ENCODE data around the gene LYSET. TPM values are rescaled to one million over a fixed set of nuclear protein-coding genes. Genes with fewer than 3 reads are reported as not detected.
"Not testable (repeated sequence)": the region's sequence is repeated elsewhere in the genome, so short reads cannot be mapped to it uniquely, and the experiment has no call there.

The LYSET gene
- 10 to 100 TPM; 12.9 to 15.4 TPM for total RNA-seq

GRCh38 chr14:93184391-93185348, at the start of gene LYSET, which contains the start of gene MOAP1:
LYSET (plus strand) TSS chr14:93185317; CDS start chr14:93185406, 89 bp downstream.
MOAP1 (minus strand) TSS chr14:93184897; CDS start chr14:93184242, 655 bp downstream.
- peaks cover 40% of the 10 kb centered on the region for H3K4me1 Mint-ChIP-seq (ENCODE audit: low read depth)
- DNase-seq = peak; percentile 92 to 94
- peak within 1 kb of the TSS; percentile 94 to 98 for H3K4me3 Mint-ChIP-seq
- no peaks in the 10 kb centered on the region for H3K27me3 Mint-ChIP-seq (ENCODE audit: low read depth)
- H3K27ac Mint-ChIP-seq = peak within 1 kb of the TSS; percentile 97
- H3K36me3 Mint-ChIP-seq (ENCODE audit: insufficient read depth in 2 of 2) = peaks cover 2 to 7% of the 10 kb centered on the region in 2 donors
- ATAC-seq (replicated peaks in 1 of 2) = peak; percentile 92 to 93
- H3K9me3 Mint-ChIP-seq = no peaks in the 10 kb centered on the region

GRCh38 chr14:93135399-93135798, 49.7 kb upstream of the LYSET start:
- DNase-seq (no peak), ATAC-seq (replicated peaks in 1 of 2) (no peak)
- peaks cover 5% of the 10 kb centered on the region for H3K4me1 Mint-ChIP-seq (ENCODE audit: low read depth)
- no peaks in the 10 kb centered on the region for H3K27me3 Mint-ChIP-seq (ENCODE audit: low read depth)
- no peaks in the 10 kb centered on the region for H3K9me3 Mint-ChIP-seq
- H3K4me3 Mint-ChIP-seq = no peak overlapping the region
- H3K36me3 Mint-ChIP-seq (ENCODE audit: insufficient read depth in 2 of 2) = no peaks in the 10 kb centered on the region
- H3K27ac Mint-ChIP-seq = no peak overlapping the region

GRCh38 chr14:93136009-93136408, 49.1 kb upstream of the LYSET start:
- ATAC-seq (replicated peaks in 1 of 2) (no peak), DNase-seq (no peak)
- Mint-ChIP-seq H3K27me3 (ENCODE audit: low read depth) (no peaks in the 10 kb centered on the region), H3K27ac (no peak overlapping the region), H3K36me3 (ENCODE audit: insufficient read depth in 2 of 2) (no peaks in the 10 kb centered on the region), H3K9me3 (no peaks in the 10 kb centered on the region), H3K4me3 (no peak overlapping the region), H3K4me1 (ENCODE audit: low read depth) (peaks cover 5% of the 10 kb centered on the region)

GRCh38 chr14:93136508-93136907, 48.6 kb upstream of the LYSET start:
- H3K27ac Mint-ChIP-seq; H3K27me3 Mint-ChIP-seq (ENCODE audit: low read depth); H3K9me3 Mint-ChIP-seq; H3K4me3 Mint-ChIP-seq; ATAC-seq (replicated peaks in 1 of 2); H3K4me1 Mint-ChIP-seq (ENCODE audit: low read depth); DNase-seq; H3K36me3 Mint-ChIP-seq (ENCODE audit: insufficient read depth in 2 of 2): not testable (repeated sequence)

- ATAC-seq (replicated peaks in 1 of 2) (no peak), DNase-seq (no peak)
- H3K4me1 Mint-ChIP-seq (ENCODE audit: low read depth) = peaks cover 5% of the 10 kb centered on the region
- H3K27ac Mint-ChIP-seq = no peak overlapping the region
- no peaks in the 10 kb centered on the region for H3K36me3 Mint-ChIP-seq (ENCODE audit: insufficient read depth in 2 of 2)
- H3K4me3 Mint-ChIP-seq = no peak overlapping the region
- no peaks in the 10 kb centered on the region for H3K27me3 Mint-ChIP-seq (ENCODE audit: low read depth)
- no peaks in the 10 kb centered on the region for H3K9me3 Mint-ChIP-seq
Measured at GRCh38 chr14:93137864-93138263, 47.3 kb upstream of the LYSET start.

- DNase-seq (no peak), ATAC-seq (replicated peaks in 1 of 2) (no peak)
- Mint-ChIP-seq H3K4me1 (ENCODE audit: low read depth) (peaks cover 14% of the 10 kb centered on the region), H3K36me3 (ENCODE audit: insufficient read depth in 2 of 2) (no peaks in the 10 kb centered on the region), H3K27me3 (ENCODE audit: low read depth) (no peaks in the 10 kb centered on the region), H3K4me3 (no peak overlapping the region), H3K9me3 (no peaks in the 10 kb centered on the region), H3K27ac (no peak overlapping the region)
Measured at GRCh38 chr14:93142854-93143652, 42.1 kb upstream of the LYSET start.

- Mint-ChIP-seq H3K9me3 (no peaks in the 10 kb centered on the region), H3K36me3 (ENCODE audit: insufficient read depth in 2 of 2) (no peaks in the 10 kb centered on the region), H3K27ac (peak overlapping the region; percentile 72), H3K27me3 (ENCODE audit: low read depth) (no peaks in the 10 kb centered on the region), H3K4me3 (peak overlapping the region; percentile 6 to 57), H3K4me1 (ENCODE audit: low read depth) (peaks cover 18% of the 10 kb centered on the region)
- DNase-seq (peak; percentile 47 to 66), ATAC-seq (replicated peaks in 1 of 2) (peak; percentile 91 to 94)
Measured at GRCh38 chr14:93146119-93146518, 39.0 kb upstream of the LYSET start.

GRCh38 chr14:93148979-93149378, 36.1 kb upstream of the LYSET start:
- peaks cover 18% of the 10 kb centered on the region for H3K4me1 Mint-ChIP-seq (ENCODE audit: low read depth)
- DNase-seq = no peak
- H3K27ac Mint-ChIP-seq = no peak overlapping the region
- no peaks in the 10 kb centered on the region for H3K27me3 Mint-ChIP-seq (ENCODE audit: low read depth)
- no peak for ATAC-seq (replicated peaks in 1 of 2)
- H3K4me3 Mint-ChIP-seq = no peak overlapping the region
- H3K36me3 Mint-ChIP-seq (ENCODE audit: insufficient read depth in 2 of 2) = no peaks in the 10 kb centered on the region
- no peaks in the 10 kb centered on the region for H3K9me3 Mint-ChIP-seq

GRCh38 chr14:93150227-93151208, 34.6 kb upstream of the LYSET start:
- DNase-seq (no peak), ATAC-seq (replicated peaks in 1 of 2) (no peak)
- Mint-ChIP-seq H3K36me3 (ENCODE audit: insufficient read depth in 2 of 2) (no peaks in the 10 kb centered on the region), H3K9me3 (no peaks in the 10 kb centered on the region), H3K27ac (no peak overlapping the region), H3K4me3 (no peak overlapping the region), H3K27me3 (ENCODE audit: low read depth) (no peaks in the 10 kb centered on the region), H3K4me1 (ENCODE audit: low read depth) (peaks cover 16% of the 10 kb centered on the region)

GRCh38 chr14:93153121-93153520, 32.0 kb upstream of the LYSET start:
- H3K4me3 Mint-ChIP-seq = no peak overlapping the region
- no peak overlapping the region for H3K27ac Mint-ChIP-seq
- no peak for ATAC-seq (replicated peaks in 1 of 2)
- no peak for DNase-seq
- no peaks in the 10 kb centered on the region for H3K36me3 Mint-ChIP-seq (ENCODE audit: insufficient read depth in 2 of 2)
- no peaks in the 10 kb centered on the region for H3K9me3 Mint-ChIP-seq
- H3K27me3 Mint-ChIP-seq (ENCODE audit: low read depth) = no peaks in the 10 kb centered on the region
- H3K4me1 Mint-ChIP-seq (ENCODE audit: low read depth) = peaks cover 10% of the 10 kb centered on the region

GRCh38 chr14:93155667-93156066, 29.4 kb upstream of the LYSET start:
- Mint-ChIP-seq H3K36me3 (ENCODE audit: insufficient read depth in 2 of 2) (no peaks in the 10 kb centered on the region), H3K4me1 (ENCODE audit: low read depth) (peaks cover 3% of the 10 kb centered on the region), H3K27ac (no peak overlapping the region), H3K4me3 (no peak overlapping the region), H3K9me3 (no peaks in the 10 kb centered on the region), H3K27me3 (ENCODE audit: low read depth) (no peaks in the 10 kb centered on the region)
- ATAC-seq (replicated peaks in 1 of 2) (no peak), DNase-seq (no peak)

- no peak for ATAC-seq (replicated peaks in 1 of 2)
- H3K27ac Mint-ChIP-seq = no peak overlapping the region
- no peaks in the 10 kb centered on the region for H3K27me3 Mint-ChIP-seq (ENCODE audit: low read depth)
- no peaks in the 10 kb centered on the region for H3K4me1 Mint-ChIP-seq (ENCODE audit: low read depth)
- DNase-seq = no peak
- H3K36me3 Mint-ChIP-seq (ENCODE audit: insufficient read depth in 2 of 2) = no peaks in the 10 kb centered on the region
- no peaks in the 10 kb centered on the region for H3K9me3 Mint-ChIP-seq
- H3K4me3 Mint-ChIP-seq = no peak overlapping the region
Measured at GRCh38 chr14:93156693-93157369, 28.3 kb upstream of the LYSET start.

Data from activated T-cell treated with anti-CD3 and anti-CD28 coated beads, Interleukin-2, amount 50 U/mL, for 72 hours (primary cell).